K562 (cell line): ENCODE measurements around the gene NSMCE1.
"Not testable (repeated sequence)": the region's sequence is repeated elsewhere in the genome, so short reads cannot be mapped to it uniquely, and the experiment has no call there.

Experiments
- COPS2 ChIP-seq: fragments of 450-650 bp; conservative IDR thresholded peaks from 2 replicates; pipeline ENCODE4 v1.6.1; 2016; ENCODE audit warnings: mild to moderate bottlenecking, moderate library complexity
- MAFK ChIP-seq: IDR thresholded peaks from 2 replicates; pipeline ENCODE4 v1.6.1; 2011; ENCODE audit warnings: low read length, improper control_type of control experiment
- POLR2A ChIP-seq: fragments of 450-650 bp; conservative IDR thresholded peaks from 2 replicates; pipeline ENCODE4 v1.6.1; 2016
- ZNF274 ChIP-seq: IDR thresholded peaks from 2 replicates; pipeline ENCODE4 v1.6.1; 2011; ENCODE audit warnings: low read depth, mild to moderate bottlenecking, low read length, moderate library complexity, borderline replicate concordance

GRCh38 chr16:27247076-27247475 is 21.5 kb downstream of the NSMCE1 start:
- not testable (repeated sequence) for TF ChIP-seq ZNF274, POLR2A, COPS2, MAFK
